RWPE2 (cell line): ENCODE data around the gene ZBTB25.

Source experiments
- ATAC-seq: fragments of 200-7000 bp; cut with Tn5 transposase; 3 replicates; pipeline ENCODE4 v1.9.1; 2021; ENCODE audit warnings: low read depth
- DNase-seq: peaks from one replicate; pipeline ENCODE4 v3.0.0-alpha.2; 2020; ENCODE audit warnings: low spot score
- H3K27ac ChIP-seq: fragments of 450-650 bp; 2 replicates; pipeline ENCODE4 v1.5.1; 2017; ENCODE audit warnings: mild to moderate bottlenecking; ENCODE audit not compliant: poor library complexity, severe bottlenecking
- H3K27me3 ChIP-seq: fragments of 250-450 bp; sonication (Bioruptor Pico); 2 replicates; pipeline ENCODE4 v1.5.1; 2021; ENCODE audit warnings: mild to moderate bottlenecking, moderate library complexity; ENCODE audit not compliant: insufficient read depth, poor library complexity, severe bottlenecking
- H3K36me3 ChIP-seq: fragments of 250-450 bp; sonication (Bioruptor Pico); 2 replicates; pipeline ENCODE4 v1.5.1; 2020; ENCODE audit warnings: low read depth, mild to moderate bottlenecking, moderate library complexity
- H3K4me1 ChIP-seq: fragments of 250-450 bp; sonication (Bioruptor Pico); 2 replicates; pipeline ENCODE4 v1.5.1; 2021; ENCODE audit warnings: mild to moderate bottlenecking, moderate library complexity; ENCODE audit not compliant: insufficient read depth, poor library complexity, severe bottlenecking
- H3K4me3 ChIP-seq: fragments of 250-450 bp; sonication (Bioruptor Pico); 2 replicates; pipeline ENCODE4 v1.5.1; 2021; ENCODE audit warnings: mild to moderate bottlenecking, moderate library complexity; ENCODE audit not compliant: severe bottlenecking
- H3K9me3 ChIP-seq: fragments of 250-450 bp; sonication (Bioruptor Pico); 2 replicates; pipeline ENCODE4 v1.5.1; 2021; ENCODE audit warnings: mild to moderate bottlenecking, moderate library complexity; ENCODE audit not compliant: severe bottlenecking
- CTCF ChIP-seq: fragments of 450-650 bp; IDR thresholded peaks from one replicate; pipeline ENCODE4 v1.5.1; 2017; ENCODE audit warnings: mild to moderate bottlenecking, moderate library complexity; ENCODE audit not compliant: poor library complexity, severe bottlenecking

The ZBTB25 gene

DNA sequence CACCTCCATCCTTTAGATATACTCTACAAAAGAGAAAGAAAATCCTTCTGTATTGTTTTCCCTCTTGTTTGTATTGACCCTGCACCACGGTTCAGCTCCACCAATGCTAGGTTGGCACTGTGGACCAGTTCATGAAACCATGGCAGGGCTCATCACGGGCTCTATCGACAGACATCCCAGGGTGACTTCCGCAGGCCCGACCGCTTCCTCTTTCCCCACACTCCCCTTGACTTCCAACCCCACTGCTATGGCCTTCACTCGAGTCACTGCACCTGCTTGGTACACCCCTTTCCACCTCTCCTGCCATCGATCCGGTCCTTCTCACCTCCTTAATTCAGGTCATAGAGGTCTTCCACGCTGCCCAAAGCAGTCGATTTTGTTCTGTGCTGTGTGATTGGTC, 59.5 kb downstream of the ZBTB25 start:
- Histone ChIP-seq H3K4me3 (no peak overlapping the region), H3K9me3 (no peaks in the 10 kb centered on the region), H3K4me1 (no peaks in the 10 kb centered on the region), H3K27ac (no peak overlapping the region), H3K36me3 (peaks cover 92% of the 10 kb centered on the region), H3K27me3 (no peaks in the 10 kb centered on the region)
- TF ChIP-seq CTCF, result no peak
- no peak for DNase-seq
- no peak for ATAC-seq

DNA sequence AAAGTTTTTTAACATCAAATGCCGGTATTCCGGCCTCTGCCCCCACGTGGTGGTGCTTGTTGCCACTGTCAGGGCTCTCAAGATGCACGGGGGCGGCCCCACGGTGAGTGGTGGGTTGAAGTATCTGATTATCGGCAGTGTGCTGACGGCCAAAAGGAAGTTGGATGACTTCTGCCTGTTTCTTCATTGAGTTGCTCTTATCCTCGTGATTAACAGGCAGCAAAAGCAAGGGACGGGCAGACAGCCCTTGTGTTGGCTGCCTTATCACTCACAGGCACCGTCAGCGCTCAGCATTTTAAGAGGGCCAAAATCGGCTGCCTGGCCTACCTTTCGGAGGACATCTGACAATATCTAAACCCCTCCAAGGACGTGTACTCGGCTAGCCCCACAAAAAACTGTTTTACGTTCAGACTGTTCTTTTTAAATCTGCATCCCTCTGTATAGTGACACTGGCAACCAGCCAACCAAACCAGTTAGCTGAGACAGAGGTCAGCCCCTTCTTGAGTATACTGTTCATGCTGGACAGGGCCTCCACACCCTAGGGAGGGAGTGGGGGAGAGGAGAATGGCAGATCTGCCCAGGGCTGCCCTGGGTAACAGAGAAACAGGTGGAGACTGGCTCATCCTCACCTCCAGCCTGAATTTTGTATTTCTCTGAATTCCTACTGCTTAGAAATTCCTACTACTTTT, 61.2 kb downstream of the ZBTB25 start:
- ATAC-seq, result no peak
- no peak for DNase-seq
- Histone ChIP-seq H3K4me3 (no peak overlapping the region), H3K27me3 (no peaks in the 10 kb centered on the region), H3K36me3 (peaks cover 94% of the 10 kb centered on the region), H3K9me3 (no peaks in the 10 kb centered on the region), H3K27ac (no peak overlapping the region), H3K4me1 (peaks cover 6% of the 10 kb centered on the region)
- no peak for TF ChIP-seq CTCF

GRCh38 chr14:64440494-64440893, 63.1 kb downstream of the ZBTB25 start:
- H3K36me3 ChIP-seq, result peaks cover 98% of the 10 kb centered on the region
- DNase-seq, result no peak
- H3K27ac ChIP-seq, result no peak overlapping the region
- no peaks in the 10 kb centered on the region for H3K9me3 ChIP-seq
- H3K4me3 ChIP-seq, result no peak overlapping the region
- TF ChIP-seq CTCF, result no peak
- H3K4me1 ChIP-seq, result peaks cover 6% of the 10 kb centered on the region
- no peaks in the 10 kb centered on the region for H3K27me3 ChIP-seq
- ATAC-seq, result no peak

DNA sequence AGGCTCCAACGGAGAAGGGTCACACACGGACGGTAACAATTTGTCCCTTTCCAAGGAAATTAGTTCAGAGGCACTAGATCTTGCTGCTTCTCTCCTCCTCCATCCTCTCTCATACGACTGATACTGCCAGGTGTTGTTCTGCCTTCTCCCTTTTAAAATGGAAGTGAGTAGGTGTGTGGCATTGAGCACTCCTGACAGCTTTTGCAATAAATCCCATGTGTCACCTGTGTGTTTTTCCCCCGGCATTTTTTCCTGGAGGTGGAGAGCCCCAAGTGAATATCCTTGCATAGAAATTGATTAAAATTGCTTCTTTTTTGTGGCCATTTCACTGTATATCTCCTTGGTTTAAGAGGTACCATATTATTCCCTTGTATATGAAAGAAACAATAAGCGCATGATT, 64.5 kb downstream of the ZBTB25 start:
- DNase-seq (no peak), ATAC-seq (no peak)
- no peak overlapping the region for H3K4me3 ChIP-seq
- H3K27me3 ChIP-seq, result no peaks in the 10 kb centered on the region
- peaks cover 6% of the 10 kb centered on the region for H3K4me1 ChIP-seq
- no peak for TF ChIP-seq CTCF
- H3K27ac ChIP-seq, result no peak overlapping the region
- peaks cover 94% of the 10 kb centered on the region for H3K36me3 ChIP-seq
- no peaks in the 10 kb centered on the region for H3K9me3 ChIP-seq

- no peaks in the 10 kb centered on the region for H3K27me3 ChIP-seq
- H3K36me3 ChIP-seq, result peaks cover 94% of the 10 kb centered on the region
Observed at GRCh38 chr14:64438181-64438841, 65.3 kb downstream of the ZBTB25 start.

More at GRCh38 chr14:64438181-64438841, 65.3 kb downstream of the ZBTB25 start:
- H3K9me3 ChIP-seq, result no peaks in the 10 kb centered on the region
- ATAC-seq (peak; percentile 51; the same call in 1 of the 3 replicates), DNase-seq (no peak)
- H3K4me1 ChIP-seq, result peaks cover 6% of the 10 kb centered on the region
- no peak overlapping the region for H3K4me3 ChIP-seq
- no peak for TF ChIP-seq CTCF
- no peak overlapping the region for H3K27ac ChIP-seq
